Measurements from ENCODE around the gene SLC66A1. TPM values are rescaled to one million over a fixed set of nuclear protein-coding genes. Genes with fewer than 3 reads are reported as not detected.

SLC66A1 gene
- polyA plus RNA-seq, 3 donors = 9.4 to 11.8 (median 11.5) TPM

DNA sequence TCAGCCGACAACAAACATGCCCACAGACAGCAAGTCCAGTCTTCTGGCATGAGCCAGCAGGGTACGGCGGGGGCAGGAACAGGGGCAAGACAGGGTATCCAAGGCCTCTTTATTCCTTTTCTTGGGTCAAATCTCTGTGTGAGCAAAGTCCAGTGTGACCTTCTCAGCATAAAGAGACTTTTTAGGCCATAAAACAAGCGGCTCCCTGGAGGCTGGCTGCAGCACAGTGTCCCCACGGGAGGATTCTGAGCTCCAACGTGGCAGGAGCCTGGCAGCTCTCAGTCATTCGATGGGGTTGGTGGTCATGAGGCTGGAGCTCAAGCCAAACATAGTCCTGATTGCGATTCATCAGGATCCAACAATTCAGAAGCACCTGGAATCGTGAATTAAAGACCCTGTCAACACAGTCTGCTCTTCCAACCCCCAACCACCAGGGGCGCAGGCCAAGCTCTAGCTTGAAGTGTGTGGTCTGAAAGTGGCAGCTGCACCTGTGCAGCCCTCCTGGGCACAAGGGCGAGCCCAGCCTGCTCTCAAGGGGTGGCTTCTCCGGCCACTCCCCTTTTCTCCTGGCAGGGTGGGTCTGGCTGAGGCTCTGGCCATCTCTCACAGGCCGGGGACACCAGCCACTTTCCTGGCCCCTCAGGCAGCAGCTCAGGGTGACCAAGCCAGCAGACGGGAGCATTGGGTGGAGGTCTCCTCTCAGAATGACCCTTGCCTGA is 62.1 kb downstream of the SLC66A1 start:
- DNase-seq (ENCODE audit: low read depth in 3 of 3, low spot score in 2 of 3) = no peak

- no peak for DNase-seq (ENCODE audit: low read depth in 3 of 3, low spot score in 2 of 3)
Observed at GRCh38 chr1:19374926-19375325, 62.8 kb downstream of the SLC66A1 start.

GRCh38 chr1:19375631-19376400 is 63.7 kb downstream of the SLC66A1 start:
- no peak for DNase-seq (ENCODE audit: low read depth in 3 of 3, low spot score in 2 of 3)

DNA sequence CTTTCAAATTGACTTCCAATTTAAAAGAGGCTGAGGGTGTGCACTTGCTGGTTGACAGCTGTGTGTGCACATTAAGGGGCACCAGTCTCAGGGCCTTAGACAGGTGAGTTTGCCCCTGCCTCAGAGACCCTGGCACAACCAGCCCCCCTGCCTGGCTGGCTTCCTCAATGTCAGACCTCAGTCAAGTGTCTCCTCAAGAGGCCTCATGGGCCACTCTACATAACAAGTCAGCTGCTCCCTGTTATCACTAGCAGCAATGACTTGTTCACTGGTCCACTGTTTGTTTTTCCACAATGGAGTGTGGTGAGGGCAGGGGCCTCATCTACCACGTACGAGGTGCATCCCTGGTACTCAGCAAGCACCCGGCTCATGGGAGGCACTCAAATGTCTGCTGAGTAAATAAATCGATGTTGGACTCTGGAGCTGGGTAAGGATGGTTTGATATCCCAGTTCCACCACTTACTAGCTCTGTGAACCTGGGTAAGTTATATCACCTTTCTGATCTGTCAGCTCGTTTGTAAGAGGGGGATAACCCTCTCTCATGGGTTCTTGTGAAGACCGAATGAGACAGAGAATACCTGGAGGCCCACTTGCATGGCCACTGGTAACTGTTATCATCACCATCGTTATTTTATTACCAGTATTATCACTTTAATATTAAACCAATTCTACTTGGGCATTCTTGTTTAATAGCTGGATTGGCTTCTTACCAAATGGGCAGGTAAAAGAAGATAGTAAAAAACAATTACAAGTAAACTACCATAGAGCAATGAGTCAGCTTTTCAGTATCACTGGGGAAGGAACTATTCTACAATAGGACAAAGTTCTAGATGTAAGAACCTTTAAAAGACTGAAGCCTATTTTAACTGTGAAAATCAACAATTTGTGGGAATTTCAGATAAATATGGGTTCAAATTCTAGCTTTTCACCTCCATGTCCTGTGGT is 64.6 kb downstream of the SLC66A1 start:
- no peak for DNase-seq (ENCODE audit: low read depth in 3 of 3, low spot score in 2 of 3)

DNA sequence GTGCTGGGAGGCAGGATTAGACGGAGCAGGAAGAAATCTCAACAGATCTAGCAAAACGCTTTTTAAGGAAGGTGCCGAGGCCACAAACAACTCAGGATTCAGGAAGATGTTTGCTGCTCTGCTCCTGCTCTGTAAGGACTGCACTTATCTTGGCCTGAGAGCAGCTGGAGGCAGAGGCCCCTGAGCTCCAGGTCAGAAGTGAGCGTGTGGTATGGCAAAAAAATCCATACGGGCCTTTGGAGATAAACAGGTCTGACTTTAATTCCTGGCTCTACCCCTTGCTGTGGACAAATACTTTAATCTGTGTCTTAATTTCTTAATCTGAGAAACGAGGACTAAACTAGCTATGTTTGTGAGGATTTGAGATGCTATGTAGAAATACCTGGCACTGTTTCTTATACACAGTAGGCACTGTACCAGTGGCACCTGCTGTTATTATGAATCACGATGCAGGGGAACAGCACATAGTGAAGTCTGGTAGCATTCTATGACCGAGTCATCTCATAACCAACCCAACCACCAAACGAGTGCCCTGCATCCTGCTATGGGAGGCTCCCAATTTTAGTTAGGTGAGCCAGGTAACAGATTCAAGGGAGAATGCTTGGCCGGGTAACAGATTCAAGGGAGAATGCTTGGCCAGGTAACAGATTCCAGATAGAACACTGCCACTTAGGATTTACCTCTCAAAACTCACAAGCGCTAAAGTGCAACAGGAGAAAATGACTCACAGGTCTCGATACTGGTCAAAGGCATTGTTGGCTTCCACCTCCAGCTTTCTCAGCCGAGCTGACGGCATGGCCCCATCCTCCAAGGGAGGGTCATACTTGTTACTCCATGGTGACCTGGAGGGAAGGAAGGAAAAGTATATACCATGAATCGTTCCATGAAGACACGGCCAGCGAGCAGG is 65.9 kb downstream of the SLC66A1 start:
- no peak for DNase-seq (ENCODE audit: low read depth in 3 of 3, low spot score in 2 of 3)

Other genes with a start within 250 kb of the SLC66A1 start
- 100 to 1,000 TPM; 111 to 114 (median 111) TPM for gene UBR4, start 102.1 kb upstream of the SLC66A1 start, polyA plus RNA-seq (ENCODE audit: insufficient read length in 3 of 3)
- gene EMC1, start 60.8 kb upstream of the SLC66A1 start, polyA plus RNA-seq (ENCODE audit: insufficient read length in 3 of 3) = 10 to 100 TPM; 46.0 to 47.5 (median 46.1) TPM
- gene MRTO4, start 60.5 kb upstream of the SLC66A1 start, polyA plus RNA-seq (ENCODE audit: insufficient read length in 3 of 3) = 10 to 100 TPM; 28.4 to 30.5 (median 28.5) TPM
- under 1 TPM; 0.64 to 0.99 (median 0.96) TPM for gene AKR7A3, start 23.6 kb upstream of the SLC66A1 start, polyA plus RNA-seq (ENCODE audit: insufficient read length in 3 of 3)
- 10 to 100 TPM; 74.7 to 86.5 (median 75.2) TPM for gene AKR7A2, start 182 bp upstream of the SLC66A1 start, polyA plus RNA-seq (ENCODE audit: insufficient read length in 3 of 3)
- gene CAPZB, start 173.2 kb downstream of the SLC66A1 start, polyA plus RNA-seq (ENCODE audit: insufficient read length in 3 of 3) = 100 to 1,000 TPM; 233 to 248 (median 244) TPM